AG09319 (cell line): ENCODE measurements around the gene SPON2.

Source experiments
- DNase-seq: peaks from one replicate; pipeline ENCODE4 v3.0.0-alpha.2; 2010; ENCODE audit warnings: low read depth; ENCODE audit errors: extremely low read depth
- CTCF ChIP-seq: IDR thresholded peaks from 2 replicates; pipeline ENCODE4 v1.5.1; 2011; ENCODE audit warnings: low read depth, mild to moderate bottlenecking, inconsistent platforms, low read length, moderate library complexity

The SPON2 gene

GRCh38 chr4:1216869-1217294, 44.5 kb upstream of the SPON2 start:
- TF ChIP-seq CTCF = no peak
- DNase-seq = no peak

- DNase-seq = no peak
- TF ChIP-seq CTCF = no peak
Observed at GRCh38 chr4:1216076-1216614, 43.8 kb upstream of the SPON2 start.

- TF ChIP-seq CTCF = no peak
- no peak for DNase-seq
Observed at GRCh38 chr4:1215141-1216075, 43.0 kb upstream of the SPON2 start.

GRCh38 chr4:1214101-1215095, 42.0 kb upstream of the SPON2 start:
- DNase-seq = no peak

GRCh38 chr4:1213336-1213995, 41.1 kb upstream of the SPON2 start:
- TF ChIP-seq CTCF = no peak
- no peak for DNase-seq

More at GRCh38 chr4:1214101-1215095, 42.0 kb upstream of the SPON2 start:
- no peak for TF ChIP-seq CTCF

- no peak for TF ChIP-seq CTCF
- DNase-seq = no peak
Observed at GRCh38 chr4:1212546-1213335, 40.4 kb upstream of the SPON2 start.
